ENCODE results near the gene TIMM29. TPM values are rescaled to one million over a fixed set of nuclear protein-coding genes. Genes with fewer than 3 reads are reported as not detected.

The TIMM29 gene
- 23.9 and 30.0 TPM in 2 replicates for total RNA-seq

DNA sequence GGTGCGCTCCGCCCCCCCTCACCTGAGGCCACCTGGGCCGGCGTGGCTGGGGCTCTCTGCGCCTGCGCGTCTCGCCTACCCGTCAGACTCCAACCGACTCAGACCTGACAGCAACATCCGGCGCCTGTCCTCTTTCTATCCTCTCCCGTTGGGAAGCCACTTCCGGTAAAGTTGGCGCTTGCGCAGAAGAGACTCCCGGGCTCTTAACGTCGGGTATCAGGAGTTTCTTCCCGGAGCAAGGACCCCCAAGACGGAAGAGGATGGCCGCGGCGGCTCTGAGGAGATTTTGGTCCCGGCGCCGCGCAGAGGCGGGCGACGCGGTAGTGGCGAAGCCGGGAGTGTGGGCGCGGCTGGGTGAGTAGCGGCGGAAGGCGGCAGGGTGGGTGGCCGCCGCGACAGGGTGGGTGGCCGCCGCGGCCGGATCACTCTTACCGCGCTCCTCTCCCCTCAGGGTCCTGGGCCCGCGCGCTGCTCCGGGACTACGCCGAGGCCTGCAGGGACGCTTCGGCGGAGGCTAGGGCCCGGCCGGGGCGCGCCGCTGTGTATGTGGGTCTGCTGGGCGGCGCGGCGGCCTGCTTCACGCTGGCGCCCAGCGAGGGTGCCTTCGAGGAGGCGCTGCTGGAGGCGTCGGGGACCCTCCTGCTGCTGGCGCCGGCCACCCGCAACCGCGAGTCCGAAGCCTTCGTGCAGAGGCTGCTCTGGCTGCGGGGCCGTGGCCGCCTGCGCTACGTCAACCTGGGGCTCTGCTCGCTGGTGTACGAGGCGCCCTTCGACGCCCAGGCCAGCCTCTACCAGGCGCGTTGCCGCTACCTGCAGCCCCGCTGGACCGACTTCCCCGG is at the start of gene TIMM29, which contains the start of gene YIPF2:
TSS of gene TIMM29 (plus strand) at position 249 of the 839 bp plus-strand sequence. CDS start at position 261, 12 bp downstream.
TSS of gene YIPF2 (minus strand) at position 77 of the 839 bp plus-strand sequence. CDS start 229 bp downstream, outside the sequence.

DNA sequence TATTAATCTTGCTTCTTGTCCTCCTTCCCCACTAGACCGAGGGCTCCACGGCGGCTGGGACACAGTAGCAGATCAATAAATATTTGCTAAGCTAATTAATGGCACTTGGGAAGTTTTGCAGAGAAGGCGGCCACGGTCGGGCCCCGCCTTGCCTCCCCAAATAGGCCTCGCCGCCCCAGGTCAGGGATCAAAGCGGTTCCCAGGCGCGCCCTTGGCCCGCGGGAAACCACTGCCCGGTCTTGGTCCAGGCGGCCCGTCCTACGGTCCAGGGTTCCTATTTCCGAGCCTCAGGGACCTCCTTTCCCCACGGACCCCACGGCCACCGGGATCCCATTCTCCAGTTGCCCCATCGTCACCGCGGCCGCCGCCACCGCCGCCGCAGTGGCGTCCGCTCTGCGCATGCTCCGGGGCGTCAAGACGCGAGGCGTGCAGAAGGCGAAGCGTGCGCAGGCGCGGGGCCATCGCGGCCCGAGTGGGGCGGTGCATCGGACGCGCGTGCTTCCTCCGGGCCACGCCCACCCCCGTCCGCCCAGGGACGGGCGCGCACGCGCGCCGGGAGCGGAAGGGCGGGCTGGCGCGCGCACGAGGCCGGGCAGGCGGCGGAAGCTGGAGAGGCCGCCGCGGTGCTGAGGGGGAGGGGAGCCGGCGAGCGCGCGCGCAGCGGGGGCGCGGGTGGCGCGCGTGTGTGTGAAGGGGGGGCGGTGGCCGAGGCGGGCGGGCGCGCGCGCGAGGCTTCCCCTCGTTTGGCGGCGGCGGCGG is 31.9 kb downstream of the TIMM29 start, which contains the start of gene SMARCA4:
TSS of gene SMARCA4 (plus strand) at position 717 of the 759 bp plus-strand sequence. CDS start 23,122 bp downstream, outside the sequence.

Other genes with a start within 250 kb of the TIMM29 start
- 26.7 and 28.7 TPM in 2 replicates for gene QTRT1, start 227.4 kb upstream of the TIMM29 start, total RNA-seq
- 67.2 and 70.8 TPM in 2 replicates for gene DNM2, start 210.7 kb upstream of the TIMM29 start, total RNA-seq
- 48.3 and 52.6 TPM in 2 replicates for gene TMED1, start 92.6 kb upstream of the TIMM29 start, total RNA-seq
- gene C19orf38, start 80.4 kb upstream of the TIMM29 start, total RNA-seq: 0.15 and 0.17 TPM in 2 replicates
- gene CARM1, start 57.3 kb upstream of the TIMM29 start, total RNA-seq: 41.0 and 43.9 TPM in 2 replicates
- 83.4 and 94.5 TPM in 2 replicates for gene YIPF2, start 172 bp upstream of the TIMM29 start, total RNA-seq
- gene SMARCA4, start 32.2 kb downstream of the TIMM29 start, total RNA-seq: 85.2 and 97.4 TPM in 2 replicates
- 266 and 278 TPM in 2 replicates for gene LDLR, start 160.7 kb downstream of the TIMM29 start, total RNA-seq
- gene SPC24, start 227.0 kb downstream of the TIMM29 start, total RNA-seq: 71.6 and 83.8 TPM in 2 replicates

Measured in bronchus fibroblast of lung (primary cell).